Neural cell (in vitro differentiated cells): ENCODE results near the gene NCOA4. TPM values are rescaled to one million over a fixed set of nuclear protein-coding genes. Genes with fewer than 3 reads are reported as not detected.
"Not testable (repeated sequence)": the region's sequence is repeated elsewhere in the genome, so short reads cannot be mapped to it uniquely, and the experiment has no call there.

ENCODE experiments used
- H2AFZ ChIP-seq: fragments of 200-600, 300-800 bp; sonication (generic), shearing (Covaris generic); 2 replicates; pipeline ENCODE4 v1.6.0; 2014; ENCODE audit warnings: low read depth, mild to moderate bottlenecking, antibody characterized with exemption, low read length, moderate library complexity
- H3F3A ChIP-seq: fragments of 200-600 bp; shearing (Covaris generic); 2 replicates; pipeline ENCODE4 v1.6.1; 2016; ENCODE audit warnings: mild to moderate bottlenecking, moderate library complexity, mixed read lengths, antibody characterized with exemption, low read length; ENCODE audit not compliant: insufficient read depth, poor library complexity, severe bottlenecking
- H3K27ac ChIP-seq: fragments of 200-600, 300-800 bp; sonication (generic), shearing (Covaris generic); 2 replicates; pipeline ENCODE4 v1.5.1; 2014; ENCODE audit warnings: mild to moderate bottlenecking, low read length, moderate library complexity
- H3K27me3 ChIP-seq: fragments of 300-800, 200-600 bp; sonication (generic), shearing (Covaris generic); 2 replicates; pipeline ENCODE4 v1.6.0; 2014; ENCODE audit warnings: mild to moderate bottlenecking, low read depth, low read length, moderate library complexity; ENCODE audit not compliant: insufficient read depth
- H3K36me3 ChIP-seq: fragments of 300-800, 200-600 bp; sonication (generic), shearing (Covaris generic); 2 replicates; pipeline ENCODE4 v1.5.1; 2014; ENCODE audit warnings: mild to moderate bottlenecking, antibody characterized with exemption, low read length, moderate library complexity; ENCODE audit not compliant: insufficient read depth
- H3K4me2 ChIP-seq: fragments of 300-800, 200-600 bp; sonication (generic), shearing (Covaris generic); 2 replicates; pipeline ENCODE4 v1.6.0; 2014; ENCODE audit warnings: mild to moderate bottlenecking, low read length
- H3K4me3 ChIP-seq: fragments of 300-800, 200-600 bp; sonication (generic), shearing (Covaris generic); 2 replicates; pipeline ENCODE4 v1.5.1; 2014; ENCODE audit warnings: mild to moderate bottlenecking, low read length, moderate library complexity
- H3K79me2 ChIP-seq: fragments of 200-600 bp; shearing (Covaris generic); replicated peaks from 2 replicates; pipeline ENCODE4 v1.6.0; 2014; ENCODE audit warnings: mild to moderate bottlenecking, low read length, moderate library complexity; ENCODE audit not compliant: insufficient read depth
- H3K9ac ChIP-seq: fragments of 300-800, 200-600 bp; sonication (generic), shearing (Covaris generic); 2 replicates; pipeline ENCODE4 v1.6.1; 2016; ENCODE audit warnings: mild to moderate bottlenecking, low read length, mixed read lengths
- H3K9me2 ChIP-seq: fragments of 200-600 bp; shearing (Covaris generic); 2 replicates; pipeline ENCODE4 v1.6.1; 2016; ENCODE audit warnings: mild to moderate bottlenecking, low read length, mixed read lengths; ENCODE audit not compliant: insufficient read depth
- H3K9me3 ChIP-seq: fragments of 200-600, 300-800 bp; sonication (generic), shearing (Covaris generic); 2 replicates; pipeline ENCODE4 v1.6.1; 2016; ENCODE audit warnings: mild to moderate bottlenecking, mixed run types, low read length, moderate library complexity, mixed read lengths
- H4K20me1 ChIP-seq: fragments of 200-600 bp; shearing (Covaris generic); 2 replicates; pipeline ENCODE4 v1.6.1; 2016; ENCODE audit warnings: mild to moderate bottlenecking, mixed run types; ENCODE audit not compliant: insufficient read depth
- CTCF ChIP-seq: fragments of 450-650 bp; IDR thresholded peaks from 2 replicates; pipeline ENCODE4 v1.5.1; 2014; ENCODE audit warnings: antibody characterized with exemption, mild to moderate bottlenecking, moderate library complexity; ENCODE audit not compliant: poor library complexity, severe bottlenecking
- EP300 ChIP-seq: fragments of 450-650 bp; conservative IDR thresholded peaks from 2 replicates; pipeline ENCODE4 v1.6.1; 2014; ENCODE audit warnings: antibody characterized with exemption, mild to moderate bottlenecking, moderate library complexity; ENCODE audit not compliant: poor library complexity, severe bottlenecking
- EZH2 ChIP-seq: fragments of 200-600, 300-800 bp; shearing (Covaris generic), sonication (generic); IDR thresholded peaks from 2 replicates; pipeline ENCODE4 v1.6.1; 2014; ENCODE audit warnings: antibody characterized with exemption, low read length, borderline replicate concordance, mild to moderate bottlenecking; ENCODE audit not compliant: insufficient read depth, poor library complexity, severe bottlenecking
- MXI1 ChIP-seq: fragments of 450-650 bp; conservative IDR thresholded peaks from 2 replicates; pipeline ENCODE4 v1.6.1; 2014; ENCODE audit warnings: antibody characterized with exemption, mild to moderate bottlenecking; ENCODE audit not compliant: poor library complexity, severe bottlenecking
- POLR2AphosphoS5 ChIP-seq: IDR thresholded peaks from 2 replicates; pipeline ENCODE4 v1.6.1; 2012
- SMC3 ChIP-seq: fragments of 450-650 bp; conservative IDR thresholded peaks from 2 replicates; pipeline ENCODE4 v1.6.1; 2014; ENCODE audit warnings: antibody characterized with exemption, mild to moderate bottlenecking, moderate library complexity; ENCODE audit not compliant: poor library complexity
- polyA plus RNA-seq: library from polyadenylated mRNA; depleted of rRNA; stranded (reverse); fragments of >200 nt; gene quantifications from 2 replicates; pipeline ENCODE4 v1.2.3, GENCODE V29; 2014

The NCOA4 gene
- polyA plus RNA-seq, 1 donor from 2014 or later, result 131 TPM

DNA sequence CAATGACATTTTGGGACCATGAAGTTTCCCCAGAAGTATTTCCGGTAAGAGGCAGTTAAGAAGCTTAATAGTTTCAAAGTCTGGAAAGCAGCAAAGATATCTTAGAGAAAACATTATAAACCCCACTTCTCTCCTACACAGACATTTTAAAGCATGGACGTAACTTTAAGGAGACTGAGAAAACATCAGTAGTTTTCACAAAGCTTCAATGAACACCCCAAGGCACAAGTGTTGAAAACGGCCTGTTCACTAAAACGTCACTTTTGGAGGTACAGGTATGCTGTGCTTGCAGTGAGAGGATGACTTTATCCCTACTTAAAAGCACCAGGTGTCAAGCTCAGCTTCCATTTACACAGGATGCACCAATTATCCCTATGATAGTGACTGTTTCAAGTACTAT is 25.0 kb downstream of the NCOA4 start:
- Histone ChIP-seq H3K27ac (no peak overlapping the region), H3K9me3 (no peaks in the 10 kb centered on the region), H3K4me2 (no peak overlapping the region), H3K36me3 (peaks cover 19% of the 10 kb centered on the region), H3K9ac (no peak overlapping the region), H3F3A (no peaks in the 10 kb centered on the region), H3K9me2 (no peaks in the 10 kb centered on the region), H3K79me2 (no peaks in the 10 kb centered on the region), H2AFZ (no peak overlapping the region), H4K20me1 (no peaks in the 10 kb centered on the region), H3K27me3 (no peaks in the 10 kb centered on the region), H3K4me3 (no peak overlapping the region)
- TF ChIP-seq EZH2 (no peak), SMC3 (no peak)

DNA sequence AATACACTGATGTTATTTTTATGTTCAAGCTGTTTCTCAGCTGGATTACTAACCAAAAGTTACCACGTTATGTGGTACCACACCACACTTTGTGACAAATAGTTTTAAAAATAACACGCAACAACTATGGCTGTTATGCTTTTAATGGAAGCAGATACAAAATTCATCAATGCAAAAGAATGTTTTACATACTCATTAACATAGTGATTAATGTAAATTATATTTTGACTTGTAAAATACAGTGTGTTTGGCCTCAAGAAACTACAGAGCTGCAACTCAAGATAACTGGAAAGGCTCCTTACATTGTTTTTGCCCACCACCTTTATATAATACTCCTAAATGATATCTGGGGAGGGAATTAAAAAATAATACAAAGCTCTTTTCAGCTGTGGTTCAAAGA is 25.5 kb downstream of the NCOA4 start:
- Histone ChIP-seq H3K9me2 (no peaks in the 10 kb centered on the region), H4K20me1 (no peaks in the 10 kb centered on the region), H3K27me3 (no peaks in the 10 kb centered on the region), H3K9ac (no peak overlapping the region), H3K27ac (no peak overlapping the region), H3K4me3 (no peak overlapping the region), H3F3A (no peaks in the 10 kb centered on the region), H3K4me2 (no peak overlapping the region), H3K36me3 (peaks cover 19% of the 10 kb centered on the region), H3K9me3 (no peaks in the 10 kb centered on the region), H2AFZ (no peak overlapping the region), H3K79me2 (no peaks in the 10 kb centered on the region)
- TF ChIP-seq EP300, result no peak
- TF ChIP-seq POLR2AphosphoS5, result no peak
- TF ChIP-seq MXI1, result no peak

DNA sequence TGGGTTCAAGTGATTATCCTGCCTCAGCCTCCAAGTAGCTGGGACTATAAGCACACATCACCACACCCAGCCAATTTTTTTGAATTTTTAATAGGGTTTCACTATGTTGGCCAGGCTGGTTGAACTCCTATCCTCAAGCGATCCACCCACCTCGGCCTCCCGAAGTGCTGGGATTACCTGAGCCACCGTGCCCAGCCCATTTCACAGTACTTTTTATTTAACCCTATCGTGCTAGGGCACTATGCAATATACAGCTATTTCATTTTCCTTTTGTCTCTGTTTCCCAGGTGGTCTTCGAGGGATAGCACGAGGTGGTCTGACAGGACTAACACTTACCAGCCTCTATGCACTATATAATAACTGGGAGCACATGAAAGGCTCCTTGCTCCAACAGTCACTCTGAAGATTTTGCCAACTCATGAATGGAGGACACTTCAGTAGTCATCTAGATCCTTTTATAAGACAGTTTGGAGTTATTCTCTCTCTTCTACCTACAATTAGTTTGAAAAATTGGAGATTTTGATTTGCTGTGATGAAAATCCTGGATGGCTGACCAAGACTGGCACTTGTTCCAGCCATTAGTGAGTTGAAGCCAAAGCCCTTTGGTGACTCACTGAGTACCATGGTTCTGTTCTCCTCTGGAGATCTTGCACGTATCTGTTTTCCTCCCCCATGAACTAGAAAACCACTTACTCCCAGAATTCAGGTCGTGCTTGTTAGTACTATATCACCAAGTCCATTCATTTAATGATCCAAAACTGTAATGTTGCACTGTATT is 27.3 kb downstream of the NCOA4 start:
- H3K9ac ChIP-seq, result no peak overlapping the region
- H3K36me3 ChIP-seq, result peaks cover 13% of the 10 kb centered on the region
- H3F3A ChIP-seq, result no peaks in the 10 kb centered on the region
- TF ChIP-seq EZH2 (no peak), CTCF (no peak)
- no peak overlapping the region for H3K27ac ChIP-seq
- no peak overlapping the region for H3K4me3 ChIP-seq
- H2AFZ ChIP-seq, result no peak overlapping the region
- no peaks in the 10 kb centered on the region for H3K79me2 ChIP-seq
- no peaks in the 10 kb centered on the region for H4K20me1 ChIP-seq
- no peaks in the 10 kb centered on the region for H3K9me3 ChIP-seq
- H3K9me2 ChIP-seq, result no peaks in the 10 kb centered on the region
- no peak overlapping the region for H3K4me2 ChIP-seq
- H3K27me3 ChIP-seq, result no peaks in the 10 kb centered on the region

GRCh38 chr10:46002189-46002687 is 28.2 kb downstream of the NCOA4 start:
- not testable (repeated sequence) for H3K9ac ChIP-seq, H3K4me3 ChIP-seq, H3K9me3 ChIP-seq, H3K4me2 ChIP-seq, H3K9me2 ChIP-seq, H3F3A ChIP-seq, H3K27ac ChIP-seq, H2AFZ ChIP-seq, H4K20me1 ChIP-seq, H3K79me2 ChIP-seq, H3K27me3 ChIP-seq
- H3K36me3 ChIP-seq, result peaks cover 13% of the 10 kb centered on the region
